CD4-positive, alpha-beta T cell (primary cell): ENCODE data around the gene NFIA. TPM values are rescaled to one million over a fixed set of nuclear protein-coding genes. Genes with fewer than 3 reads are reported as not detected.

Source experiments
- ATAC-seq: fragments of 200-7000 bp; cut with Tn5 transposase; one replicate; pipeline ENCODE4 v1.10.0; 2022; ENCODE audit warnings: mild to moderate bottlenecking; ENCODE audit not compliant: poor library complexity
- CTCF ChIA-PET: fragments of 350-600 bp; sonication (Branson Sonifier 250); formaldehyde crosslinking; loops from one replicate; lab custom pipeline; 2021; ENCODE audit warnings: antibody characterized with exemption, inconsistent platforms; lab: Charles Lee
- POLR2A ChIA-PET: fragments of 350-600 bp; sonication (Branson Sonifier 250); formaldehyde crosslinking; loops from one replicate; lab custom pipeline; 2021; ENCODE audit warnings: antibody characterized with exemption, inconsistent platforms; lab: Charles Lee
- DNase-seq, 14 experiments: peaks; one replicate each; pipeline ENCODE4 v3.0.0-alpha.2; 2013 to 2020; ENCODE audit warnings: mixed read lengths in 2 of 14
- H3K27ac ChIP-seq, 2 donors: one replicate each; pipeline versions ENCODE4 v1.5.1 to v1.7.0; 2013; ENCODE audit warnings: low read length in 2 of 2, low read depth in 1 of 2, mild to moderate bottlenecking in 1 of 2
- H3K27me3 ChIP-seq, 2 experiments: 1 replicate in 1 of 2; 2 replicates in 1 of 2; pipeline versions ENCODE4 v1.6.1 to v1.7.0; 2013; ENCODE audit warnings: low read length in 2 of 2, control low read depth in 1 of 2, mild to moderate bottlenecking in 1 of 2, moderate library complexity in 1 of 2; ENCODE audit not compliant: insufficient read depth in 2 of 2, control insufficient read depth in 1 of 2
- H3K36me3 ChIP-seq: one replicate; pipeline ENCODE4 v1.6.1; 2013; ENCODE audit warnings: low read length, control low read depth; ENCODE audit not compliant: insufficient read depth
- H3K4me1 ChIP-seq: one replicate; pipeline ENCODE4 v1.6.1; 2013; ENCODE audit warnings: low read length, control low read depth; ENCODE audit not compliant: insufficient read depth
- H3K4me3 ChIP-seq: one replicate; pipeline ENCODE4 v1.5.1; 2013; ENCODE audit warnings: mild to moderate bottlenecking, low read length, moderate library complexity
- H3K9me3 ChIP-seq, 2 experiments: 1 replicate in 1 of 2; 2 replicates in 1 of 2; pipeline versions ENCODE4 v1.6.1 to v1.7.0; 2013; ENCODE audit warnings: low read length in 2 of 2, mild to moderate bottlenecking in 2 of 2, control low read depth in 1 of 2, moderate library complexity in 1 of 2; ENCODE audit not compliant: control insufficient read depth in 1 of 2, insufficient read depth in 1 of 2
- H3K27ac Mint-ChIP-seq: one replicate; pipeline ENCODE4 v1.8.0; 2020; ENCODE audit warnings: mixed read lengths
- H3K27me3 Mint-ChIP-seq: one replicate; pipeline ENCODE4 v1.8.0; 2021; ENCODE audit warnings: mixed read lengths
- H3K36me3 Mint-ChIP-seq: one replicate; pipeline ENCODE4 v1.8.0; 2021; ENCODE audit warnings: low read depth, mixed read lengths
- H3K4me1 Mint-ChIP-seq: one replicate; pipeline ENCODE4 v1.8.0; 2021; ENCODE audit warnings: low read depth, mixed read lengths
- H3K4me3 Mint-ChIP-seq: one replicate; pipeline ENCODE4 v1.8.0; 2020; ENCODE audit warnings: mild to moderate bottlenecking, mixed read lengths
- H3K9me3 Mint-ChIP-seq: one replicate; pipeline ENCODE4 v1.8.0; 2020; ENCODE audit warnings: mixed read lengths
- CTCF ChIP-seq: fragments of 200-600 bp; IDR thresholded peaks from one replicate; pipeline ENCODE4 v1.8.0; 2022; ENCODE audit warnings: antibody characterized with exemption, mild to moderate bottlenecking
- intact Hi-C, 2 experiments: fragments of 100-400 bp; cut with DNase I in 1 of 2; cut with micrococcal nuclease in 1 of 2; formaldehyde crosslinking; loops; one replicate each; pipeline versions ENCODE4 v1.15.1 to v1.9.0; 2023 to 2025; cut with DNase I, micrococcal nuclease
- polyA plus RNA-seq, 2 donors: library from polyadenylated mRNA; unstranded; fragments of 120-200 nt; gene quantifications; one replicate each; pipeline ENCODE4 v1.2.1, GENCODE V29; 2013
- total RNA-seq, 174 experiments: library from RNA in 2 of 174; stranded (reverse) in 2 of 174; gene quantifications; one replicate each; pipeline ENCODE4 v1.2.3 and lab custom pipeline; 2021 to 2026

The NFIA gene
- total RNA-seq (1 to 10 TPM; 4.8 to 5.9 TPM), total RNA-seq (lab: John Stamatoyannopoulos, UW) (1.6 to 53.6 (median 12.1) reads per million in 172 experiments)
- 1.7 TPM for polyA plus RNA-seq (2013, experiment 1 of 2)
- 2.5 TPM for polyA plus RNA-seq (2013, experiment 2 of 2)

- peak within 1 kb of the TSS; percentile 87 for H3K27ac Mint-ChIP-seq
- H3K36me3 Mint-ChIP-seq, result peaks cover 14% of the 10 kb centered on the region
- H3K27me3 Mint-ChIP-seq, result no peaks in the 10 kb centered on the region
- peak within 1 kb of the TSS; percentile 94 for H3K4me3 Mint-ChIP-seq
- H3K4me1 ChIP-seq, result peaks cover 34% of the 10 kb centered on the region
- POLR2A ChIA-PET, result interaction anchor here (1.0 to 2.5 kb wide), 2 partner anchors 31 to 75 kb away, joined by 3 to 20 read pairs; no protein-coding TSS in a partner anchor
- H3K27ac ChIP-seq, result peak within 1 kb of the TSS in 1 of 2 donors; percentile 10
- H3K27me3 ChIP-seq, result no peaks in the 10 kb centered on the region
- ATAC-seq (peak; percentile 7), DNase-seq (peak in 9 of 14 experiments; percentile 4 to 67 (median 28))
- CTCF ChIA-PET, result interaction anchor here (0.7 to 3.1 kb wide), 4 partner anchors 18 to 701 kb away, joined by 3 to 24 read pairs (median 4); no protein-coding TSS in a partner anchor
- intact Hi-C loops, result no loop called here
- no peak for TF ChIP-seq CTCF
- H3K4me3 ChIP-seq, result peak within 1 kb of the TSS; percentile 79
- H3K9me3 Mint-ChIP-seq, result no peaks in the 10 kb centered on the region
- H3K36me3 ChIP-seq, result no peaks in the 10 kb centered on the region
- peaks cover 51% of the 10 kb centered on the region for H3K4me1 Mint-ChIP-seq
- H3K9me3 ChIP-seq, result no peaks in the 10 kb centered on the region
Observed at GRCh38 chr1:61082311-61083012, at the start of gene NFIA. TSS of gene NFIA (plus strand) at chr1:61082561.

- no peak overlapping the region for H3K4me3 Mint-ChIP-seq
- CTCF ChIA-PET, result no interaction called here
Observed at GRCh38 chr1:61035880-61036279, 46.5 kb upstream of the NFIA start.

More at GRCh38 chr1:61035880-61036279, 46.5 kb upstream of the NFIA start:
- Mint-ChIP-seq H3K27me3 (peaks cover 15% of the 10 kb centered on the region), H3K9me3 (peaks cover 3% of the 10 kb centered on the region), H3K4me1 (no peaks in the 10 kb centered on the region), H3K36me3 (no peaks in the 10 kb centered on the region), H3K27ac (no peak overlapping the region)
- Histone ChIP-seq H3K27me3 (peaks cover 0 to 5% of the 10 kb centered on the region in 2 experiments), H3K36me3 (no peaks in the 10 kb centered on the region), H3K4me3 (no peak overlapping the region), H3K27ac (no peak overlapping the region), H3K4me1 (no peaks in the 10 kb centered on the region), H3K9me3 (peaks cover 0 to 6% of the 10 kb centered on the region in 2 experiments)
- TF ChIP-seq CTCF, result no peak
- POLR2A ChIA-PET, result no interaction called here
- no peak for ATAC-seq
- intact Hi-C loops, result no loop called here
- DNase-seq, result no peak
